Measurements from ENCODE around the gene RBM19.

Gene RBM19

GRCh38 chr12:113861708-113862312, 104.3 kb downstream of the RBM19 start:
- no peak overlapping the region for H3K27ac ChIP-seq (ENCODE audit: insufficient read depth, low read length, poor library complexity, severe bottlenecking)
- H3K36me3 ChIP-seq (ENCODE audit: control insufficient read depth, insufficient read depth, low read length), result peaks cover 36% of the 10 kb centered on the region
- no peak overlapping the region for H3K4me3 ChIP-seq (ENCODE audit: insufficient read depth, low read depth, low read length, poor library complexity, severe bottlenecking)

GRCh38 chr12:113860950-113861349, 105.2 kb downstream of the RBM19 start:
- Histone ChIP-seq H3K4me3 (ENCODE audit: insufficient read depth, low read depth, low read length, poor library complexity, severe bottlenecking) (no peak overlapping the region), H3K4me1 (ENCODE audit: control insufficient read depth, insufficient read depth, low read length, poor library complexity, severe bottlenecking) (no peaks in the 10 kb centered on the region), H3K27me3 (replicated peaks; ENCODE audit: control insufficient read depth, insufficient read depth, low read length, poor library complexity, severe bottlenecking) (no peaks in the 10 kb centered on the region), H3K27ac (ENCODE audit: insufficient read depth, low read length, poor library complexity, severe bottlenecking) (no peak overlapping the region), H3K36me3 (ENCODE audit: control insufficient read depth, insufficient read depth, low read length) (peaks cover 43% of the 10 kb centered on the region), H3K9me3 (ENCODE audit: control insufficient read depth, low read length) (no peaks in the 10 kb centered on the region)
- no peak for DNase-seq

More at GRCh38 chr12:113861708-113862312, 104.3 kb downstream of the RBM19 start:
- no peak for DNase-seq
- H3K27me3 ChIP-seq (replicated peaks; ENCODE audit: control insufficient read depth, insufficient read depth, low read length, poor library complexity, severe bottlenecking), result no peaks in the 10 kb centered on the region
- H3K4me1 ChIP-seq (ENCODE audit: control insufficient read depth, insufficient read depth, low read length, poor library complexity, severe bottlenecking), result no peaks in the 10 kb centered on the region
- H3K9me3 ChIP-seq (ENCODE audit: control insufficient read depth, low read length), result no peaks in the 10 kb centered on the region

GRCh38 chr12:113860059-113860820, 105.9 kb downstream of the RBM19 start:
- no peak for DNase-seq
- Histone ChIP-seq H3K27ac (ENCODE audit: insufficient read depth, low read length, poor library complexity, severe bottlenecking) (no peak overlapping the region), H3K4me1 (ENCODE audit: control insufficient read depth, insufficient read depth, low read length, poor library complexity, severe bottlenecking) (no peaks in the 10 kb centered on the region), H3K4me3 (ENCODE audit: insufficient read depth, low read depth, low read length, poor library complexity, severe bottlenecking) (no peak overlapping the region), H3K36me3 (ENCODE audit: control insufficient read depth, insufficient read depth, low read length) (peaks cover 47% of the 10 kb centered on the region), H3K9me3 (ENCODE audit: control insufficient read depth, low read length) (no peaks in the 10 kb centered on the region), H3K27me3 (replicated peaks; ENCODE audit: control insufficient read depth, insufficient read depth, low read length, poor library complexity, severe bottlenecking) (no peaks in the 10 kb centered on the region)

GRCh38 chr12:113858841-113859386, 107.2 kb downstream of the RBM19 start:
- no peak overlapping the region for H3K27ac ChIP-seq (ENCODE audit: insufficient read depth, low read length, poor library complexity, severe bottlenecking)

GRCh38 chr12:113857371-113857770, 108.8 kb downstream of the RBM19 start:
- H3K4me3 ChIP-seq (ENCODE audit: insufficient read depth, low read depth, low read length, poor library complexity, severe bottlenecking), result no peak overlapping the region

More at GRCh38 chr12:113858841-113859386, 107.2 kb downstream of the RBM19 start:
- no peak for DNase-seq
- Histone ChIP-seq H3K4me3 (ENCODE audit: insufficient read depth, low read depth, low read length, poor library complexity, severe bottlenecking) (no peak overlapping the region), H3K4me1 (ENCODE audit: control insufficient read depth, insufficient read depth, low read length, poor library complexity, severe bottlenecking) (no peaks in the 10 kb centered on the region), H3K9me3 (ENCODE audit: control insufficient read depth, low read length) (no peaks in the 10 kb centered on the region), H3K27me3 (replicated peaks; ENCODE audit: control insufficient read depth, insufficient read depth, low read length, poor library complexity, severe bottlenecking) (no peaks in the 10 kb centered on the region), H3K36me3 (ENCODE audit: control insufficient read depth, insufficient read depth, low read length) (peaks cover 53% of the 10 kb centered on the region)

GRCh38 chr12:113855998-113856397, 110.1 kb downstream of the RBM19 start:
- no peak overlapping the region for H3K27ac ChIP-seq (ENCODE audit: insufficient read depth, low read length, poor library complexity, severe bottlenecking)
- H3K9me3 ChIP-seq (ENCODE audit: control insufficient read depth, low read length), result no peaks in the 10 kb centered on the region
- no peaks in the 10 kb centered on the region for H3K4me1 ChIP-seq (ENCODE audit: control insufficient read depth, insufficient read depth, low read length, poor library complexity, severe bottlenecking)
- H3K36me3 ChIP-seq (ENCODE audit: control insufficient read depth, insufficient read depth, low read length), result peaks cover 62% of the 10 kb centered on the region
- no peaks in the 10 kb centered on the region for H3K27me3 ChIP-seq (replicated peaks; ENCODE audit: control insufficient read depth, insufficient read depth, low read length, poor library complexity, severe bottlenecking)
- H3K4me3 ChIP-seq (ENCODE audit: insufficient read depth, low read depth, low read length, poor library complexity, severe bottlenecking), result no peak overlapping the region
- DNase-seq, result no peak

More at GRCh38 chr12:113857371-113857770, 108.8 kb downstream of the RBM19 start:
- Histone ChIP-seq H3K27me3 (replicated peaks; ENCODE audit: control insufficient read depth, insufficient read depth, low read length, poor library complexity, severe bottlenecking) (no peaks in the 10 kb centered on the region), H3K27ac (ENCODE audit: insufficient read depth, low read length, poor library complexity, severe bottlenecking) (no peak overlapping the region), H3K36me3 (ENCODE audit: control insufficient read depth, insufficient read depth, low read length) (peaks cover 67% of the 10 kb centered on the region), H3K9me3 (ENCODE audit: control insufficient read depth, low read length) (no peaks in the 10 kb centered on the region), H3K4me1 (ENCODE audit: control insufficient read depth, insufficient read depth, low read length, poor library complexity, severe bottlenecking) (no peaks in the 10 kb centered on the region)
- DNase-seq, result no peak

- H3K27ac ChIP-seq (ENCODE audit: insufficient read depth, low read length, poor library complexity, severe bottlenecking), result no peak overlapping the region
- no peaks in the 10 kb centered on the region for H3K27me3 ChIP-seq (replicated peaks; ENCODE audit: control insufficient read depth, insufficient read depth, low read length, poor library complexity, severe bottlenecking)
- no peaks in the 10 kb centered on the region for H3K9me3 ChIP-seq (ENCODE audit: control insufficient read depth, low read length)
- no peak for DNase-seq
- no peak overlapping the region for H3K4me3 ChIP-seq (ENCODE audit: insufficient read depth, low read depth, low read length, poor library complexity, severe bottlenecking)
- no peaks in the 10 kb centered on the region for H3K4me1 ChIP-seq (ENCODE audit: control insufficient read depth, insufficient read depth, low read length, poor library complexity, severe bottlenecking)
- peaks cover 59% of the 10 kb centered on the region for H3K36me3 ChIP-seq (ENCODE audit: control insufficient read depth, insufficient read depth, low read length)
These were observed 111.6 kb downstream of the RBM19 start for GRCh38 chr12:113854385-113855142.

- Histone ChIP-seq H3K27me3 (replicated peaks; ENCODE audit: control insufficient read depth, insufficient read depth, low read length, poor library complexity, severe bottlenecking) (no peaks in the 10 kb centered on the region), H3K4me3 (ENCODE audit: insufficient read depth, low read depth, low read length, poor library complexity, severe bottlenecking) (no peak overlapping the region), H3K9me3 (ENCODE audit: control insufficient read depth, low read length) (no peaks in the 10 kb centered on the region), H3K36me3 (ENCODE audit: control insufficient read depth, insufficient read depth, low read length) (peaks cover 55% of the 10 kb centered on the region), H3K27ac (ENCODE audit: insufficient read depth, low read length, poor library complexity, severe bottlenecking) (no peak overlapping the region), H3K4me1 (ENCODE audit: control insufficient read depth, insufficient read depth, low read length, poor library complexity, severe bottlenecking) (no peaks in the 10 kb centered on the region)
- DNase-seq, result no peak
These were observed 112.6 kb downstream of the RBM19 start for GRCh38 chr12:113853491-113853890.

- H3K27ac ChIP-seq (ENCODE audit: insufficient read depth, low read length, poor library complexity, severe bottlenecking), result no peak overlapping the region
- H3K4me1 ChIP-seq (ENCODE audit: control insufficient read depth, insufficient read depth, low read length, poor library complexity, severe bottlenecking), result no peaks in the 10 kb centered on the region
- no peak for DNase-seq
- H3K36me3 ChIP-seq (ENCODE audit: control insufficient read depth, insufficient read depth, low read length), result peaks cover 49% of the 10 kb centered on the region
- H3K9me3 ChIP-seq (ENCODE audit: control insufficient read depth, low read length), result no peaks in the 10 kb centered on the region
- H3K27me3 ChIP-seq (replicated peaks; ENCODE audit: control insufficient read depth, insufficient read depth, low read length, poor library complexity, severe bottlenecking), result no peaks in the 10 kb centered on the region
- H3K4me3 ChIP-seq (ENCODE audit: insufficient read depth, low read depth, low read length, poor library complexity, severe bottlenecking), result no peak overlapping the region
These were observed 113.2 kb downstream of the RBM19 start for GRCh38 chr12:113852695-113853490.
